ENCODE measurements around the gene SMIM28. TPM values are rescaled to one million over a fixed set of nuclear protein-coding genes. Genes with fewer than 3 reads are reported as not detected.

The SMIM28 gene
- total and polyA plus RNA-seq, 9 of the 15 experiments (the other 6 are each of a cell fraction or from before 2014, with no cell fraction given) = not detected

- TF ChIP-seq POLR2H (tag; IDR thresholded peaks at IDR 0.05; ENCODE audit: low read depth) = peak; percentile 67
- no peak for TF ChIP-seq U2AF1 (optimal IDR thresholded peaks at IDR 0.05; ENCODE audit: low read depth, low read length)
- 0 out of 2 replicates have a peak, but pooled peaks have one; percentile 51 for TF ChIP-seq HDAC2 (IDR thresholded peaks at IDR 0.05)
- TF ChIP-seq GTF2F1 (IDR thresholded peaks at IDR 0.05; ENCODE audit: low read depth, low read length) = no peak
- TF ChIP-seq HMG20A (CRISPR knock-in tag; conservative IDR thresholded peaks at IDR 0.05) = no peak
- TF ChIP-seq IRF9 (tag; IDR thresholded peaks at IDR 0.05) = peak; percentile 71; the same call in 1 of the 2 replicates
- TF ChIP-seq HES1 (IDR thresholded peaks at IDR 0.05; ENCODE audit: low read depth) = no peak
- peak; percentile 53; the same call in 1 of the 2 replicates for TF ChIP-seq TRIM28 (IDR thresholded peaks at IDR 0.05)
- TF ChIP-seq DPF2 (IDR thresholded peaks at IDR 0.05) = 0 out of 2 replicates have a peak, but pooled peaks have one; percentile 42
- peak; percentile 53; the same call in 1 of the 2 replicates for TF ChIP-seq JUND (IDR thresholded peaks at IDR 0.05; ENCODE audit: borderline replicate concordance, low read depth, low read length)
- 0 out of 3 replicates have a peak, but pooled peaks have one; percentile 42 for TF ChIP-seq JUND (tag; IDR thresholded peaks at IDR 0.05; ENCODE audit: borderline replicate concordance, low read depth, low read length)
- peak; percentile 63; the same call in 1 of the 2 replicates for TF ChIP-seq ZNF175 (CRISPR knock-in tag; IDR thresholded peaks at IDR 0.05; ENCODE audit: low read depth)
- no peak for TF ChIP-seq RUNX1 (IDR thresholded peaks at IDR 0.05; ENCODE audit: low read depth)
- peak; percentile 76; the same call in 1 of the 2 replicates for TF ChIP-seq EHMT2 (IDR thresholded peaks at IDR 0.05)
- peak; percentile 46; the same call in 1 of the 2 replicates for TF ChIP-seq SMAD3 (CRISPR knock-in tag; conservative IDR thresholded peaks at IDR 0.05)
- peak; percentile 67; the same call in 1 of the 2 replicates for TF ChIP-seq ZNF449 (CRISPR knock-in tag; IDR thresholded peaks at IDR 0.05)
- TF ChIP-seq ZNF766 (CRISPR knock-in tag; conservative IDR thresholded peaks at IDR 0.05) = peak; percentile 89
- no peak for TF ChIP-seq SMAD2 (IDR thresholded peaks at IDR 0.05; ENCODE audit: low read depth, low read length)
- 0 out of 2 replicates have a peak, but pooled peaks have one; percentile 47 for TF ChIP-seq NBN (IDR thresholded peaks at IDR 0.05; ENCODE audit: low read depth)
- peak; percentile 60; the same call in 1 of the 2 replicates for TF ChIP-seq SOX6 (IDR thresholded peaks at IDR 0.05)
- peak; percentile 85 for TF ChIP-seq EP300 (IDR thresholded peaks at IDR 0.05; ENCODE audit: low read length)
- TF ChIP-seq DDX20 (tag; IDR thresholded peaks at IDR 0.05; ENCODE audit: low read depth) = peak; percentile 59; the same call in 1 of the 2 replicates
- TF ChIP-seq ATF7 (IDR thresholded peaks at IDR 0.05) = peak; percentile 75
- no peak for TF ChIP-seq HINFP (tag; conservative IDR thresholded peaks at IDR 0.05; ENCODE audit: low read depth)
- peak; percentile 16; the same call in 1 of the 2 replicates for TF ChIP-seq BACH1 (tag; IDR thresholded peaks at IDR 0.05)
Observed at GRCh38 chr6:138393871-138394783, 16.4 kb downstream of the SMIM28 start (continued).
